Panc1 (cell line): ENCODE results near the gene KMT2B. TPM values are rescaled to one million over a fixed set of nuclear protein-coding genes. Genes with fewer than 3 reads are reported as not detected.

Experiments used
- ATAC-seq: fragments of 200-7000 bp; cut with Tn5 transposase; 2 replicates; pipeline ENCODE4 v1.9.1; 2020; ENCODE audit warnings: mild to moderate bottlenecking, moderate library complexity
- Bru-seq: library from RNA; stranded (reverse); fragments of 400-500 nt; gene quantifications from one replicate; lab custom pipeline; 2021; lab: Mats Ljungman, UMichigan
- BruChase-seq, 2 experiments: library from RNA; stranded (reverse); fragments of 400-500 nt; gene quantifications; one replicate each; lab custom pipeline; 2021; lab: Mats Ljungman, UMichigan
- BruUV-seq: library from RNA; stranded (reverse); fragments of 400-500 nt; replicated peaks from 2 replicates; lab custom pipeline; 2021; lab: Mats Ljungman, UMichigan
- CTCF ChIA-PET: fragments of 300-600 bp; sonication (Branson Sonifier 250); formaldehyde crosslinking; loops from one replicate; lab custom pipeline; 2022; ENCODE audit warnings: antibody characterized with exemption; lab: Charles Lee
- POLR2A ChIA-PET: fragments of 300-600 bp; sonication (Branson Sonifier 250); formaldehyde crosslinking; loops from one replicate; lab custom pipeline; 2022; ENCODE audit warnings: antibody characterized with exemption; lab: Charles Lee
- DNase-seq: peaks from one replicate; pipeline ENCODE4 v3.0.0-alpha.2; 2010; ENCODE audit warnings: low read depth, low spot score
- H3K27ac ChIP-seq: 2 replicates; pipeline ENCODE4 v1.5.1; 2011; ENCODE audit warnings: mild to moderate bottlenecking, low read length, inconsistent platforms
- H3K27me3 ChIP-seq: fragments of 200-500 bp; sonication (Bioruptor generic); 2 replicates; pipeline ENCODE4 v1.6.0; 2014; ENCODE audit warnings: low read length, inconsistent platforms; ENCODE audit not compliant: control insufficient read depth, insufficient read depth
- H3K36me3 ChIP-seq: fragments of 200-500 bp; sonication (Bioruptor generic); 2 replicates; pipeline ENCODE4 v1.5.1; 2014; ENCODE audit warnings: inconsistent platforms, mild to moderate bottlenecking, low read length, moderate library complexity; ENCODE audit not compliant: control insufficient read depth, insufficient read depth
- H3K4me1 ChIP-seq: 2 replicates; pipeline ENCODE4 v1.5.1; 2011; ENCODE audit warnings: inconsistent platforms, mild to moderate bottlenecking, low read length, moderate library complexity; ENCODE audit not compliant: control insufficient read depth, insufficient read depth
- H3K4me3 ChIP-seq, 2 experiments: 2 replicates each; pipeline ENCODE4 v1.5.1; 2011 to 2012; ENCODE audit warnings: low read depth in 2 of 2, low read length in 2 of 2, mild to moderate bottlenecking in 2 of 2, inconsistent platforms in 1 of 2, moderate library complexity in 1 of 2
- H3K9me3 ChIP-seq: fragments of 200-500 bp; sonication (Bioruptor generic); 2 replicates; pipeline ENCODE4 v1.5.1; 2014; ENCODE audit warnings: low read depth, mild to moderate bottlenecking, inconsistent platforms, low read length, moderate library complexity; ENCODE audit not compliant: control insufficient read depth, insufficient read depth
- CTCF ChIP-seq: fragments of 450-650 bp; IDR thresholded peaks from 2 replicates; pipeline ENCODE4 v1.5.1; 2017; ENCODE audit warnings: mild to moderate bottlenecking
- POLR2AphosphoS5 ChIP-seq: IDR thresholded peaks from 2 replicates; pipeline ENCODE4 v1.6.1; 2012; ENCODE audit warnings: mild to moderate bottlenecking, low read depth, low read length, moderate library complexity
- SIN3A ChIP-seq: IDR thresholded peaks from 2 replicates; pipeline ENCODE4 v1.6.1; 2012; ENCODE audit warnings: low read depth, mild to moderate bottlenecking, low read length, moderate library complexity, borderline replicate concordance; ENCODE audit not compliant: insufficient read depth
- TCF7L2 ChIP-seq: IDR thresholded peaks from 2 replicates; pipeline ENCODE4 v1.6.1; 2011; ENCODE audit warnings: mild to moderate bottlenecking, low read depth, low read length, inconsistent platforms
- in situ Hi-C: cut with HindIII; loops from 2 replicates; pipeline ENCODE4 v1.10.0; 2016; ENCODE audit warnings: low sequenced_read_pairs, low pct_unique_long_range_greater_than_20kb
- intact Hi-C: fragments of 100-400 bp; cut with micrococcal nuclease; formaldehyde crosslinking; loops from one replicate; pipeline ENCODE4 v1.10.0; 2022; ENCODE audit not compliant: unreplicated experiment
- long read RNA-seq: library from polyadenylated mRNA; unstranded; transcript quantifications from one replicate; pipeline ENCODE4 v2.0.0, GENCODE V29; 2021; ENCODE audit not compliant: unreplicated experiment
- polyA plus RNA-seq: library from polyadenylated mRNA; unstranded; fragments of >200 nt; gene quantifications from one replicate; pipeline ENCODE4 v1.2.1, GENCODE V29; 2012; ENCODE audit warnings: missing spikeins; ENCODE audit not compliant: insufficient read length
- total RNA-seq: library from RNA; stranded (reverse); gene quantifications from one replicate; pipeline ENCODE4 v1.2.1, GENCODE V29; 2021; ENCODE audit not compliant: unreplicated experiment
- TF ChIP-seq, protein P1 (sequence below), 2 experiments: IDR thresholded peaks; 2 replicates each; pipeline ENCODE4 v1.6.1; 2011 to 2012; ENCODE audit warnings: low read depth in 2 of 2, control low read depth in 1 of 2, low read length in 1 of 2, mild to moderate bottlenecking in 1 of 2, moderate library complexity in 1 of 2; ENCODE audit not compliant: insufficient read depth in 1 of 2

KMT2B gene
- 68.8 TPM for total RNA-seq
- polyA plus RNA-seq: 73.8 TPM
- percentile 81 among the genes with signal in this experiment for Bru-seq, nascent RNA
- percentile 92 among the genes with signal in this experiment for BruChase-seq, experiment 1, labeled RNA remaining after a 2-hour chase
- percentile 92 among the genes with signal in this experiment for BruChase-seq, experiment 2, labeled RNA remaining after a 6-hour chase
- long read RNA-seq, partial matches to known transcripts: 48 of 55 reads
- long read RNA-seq, other reads (novel, unspliced or antisense): 4 of 55 reads

- ChIA-PET POLR2A (no interaction called here), CTCF (no interaction called here)
- no peaks in the 10 kb centered on the region for H3K27me3 ChIP-seq
- peaks cover 16% of the 10 kb centered on the region for H3K4me1 ChIP-seq
- ATAC-seq (peak; percentile 85), DNase-seq (no peak)
- no TSS peak for BruUV-seq
- H3K4me3 ChIP-seq: peak within 1 kb of the TSS; percentile 85 to 87
- peaks cover 6% of the 10 kb centered on the region; the same call in 1 of the 2 replicates for H3K36me3 ChIP-seq
- peak within 1 kb of the TSS; percentile 89 for H3K27ac ChIP-seq
- H3K9me3 ChIP-seq: no peaks in the 10 kb centered on the region
- intact Hi-C loops: loop anchor here (2.0 to 10.0 kb wide), 2 partner anchors 23 to 163 kb away; no protein-coding TSS in a partner anchor
- in situ Hi-C loops: no loop called here
- no peak for TF ChIP-seq SIN3A
Measured at GRCh38 chr19:35717665-35718344, at the start of gene KMT2B. KMT2B (plus strand) TSS chr19:35718003; CDS start chr19:35718019, 16 bp downstream.

- no peak overlapping the region for H3K4me3 ChIP-seq
- intact Hi-C loops: no loop called here
- CTCF ChIA-PET: no interaction called here
Measured at GRCh38 chr19:35669566-35669965, 48.2 kb upstream of the KMT2B start.

More at GRCh38 chr19:35669566-35669965, 48.2 kb upstream of the KMT2B start:
- no peak for ATAC-seq
- Histone ChIP-seq H3K36me3 (no peaks in the 10 kb centered on the region), H3K9me3 (no peaks in the 10 kb centered on the region), H3K4me1 (no peaks in the 10 kb centered on the region), H3K27me3 (peaks cover 3% of the 10 kb centered on the region; the same call in 1 of the 2 replicates), H3K27ac (no peak overlapping the region)
- TF ChIP-seq SIN3A: no peak
- no peak for TF ChIP-seq TCF7L2
- TF ChIP-seq CTCF: no peak
- no peak for TF ChIP-seq POLR2AphosphoS5
- TF ChIP-seq, protein P1, sequence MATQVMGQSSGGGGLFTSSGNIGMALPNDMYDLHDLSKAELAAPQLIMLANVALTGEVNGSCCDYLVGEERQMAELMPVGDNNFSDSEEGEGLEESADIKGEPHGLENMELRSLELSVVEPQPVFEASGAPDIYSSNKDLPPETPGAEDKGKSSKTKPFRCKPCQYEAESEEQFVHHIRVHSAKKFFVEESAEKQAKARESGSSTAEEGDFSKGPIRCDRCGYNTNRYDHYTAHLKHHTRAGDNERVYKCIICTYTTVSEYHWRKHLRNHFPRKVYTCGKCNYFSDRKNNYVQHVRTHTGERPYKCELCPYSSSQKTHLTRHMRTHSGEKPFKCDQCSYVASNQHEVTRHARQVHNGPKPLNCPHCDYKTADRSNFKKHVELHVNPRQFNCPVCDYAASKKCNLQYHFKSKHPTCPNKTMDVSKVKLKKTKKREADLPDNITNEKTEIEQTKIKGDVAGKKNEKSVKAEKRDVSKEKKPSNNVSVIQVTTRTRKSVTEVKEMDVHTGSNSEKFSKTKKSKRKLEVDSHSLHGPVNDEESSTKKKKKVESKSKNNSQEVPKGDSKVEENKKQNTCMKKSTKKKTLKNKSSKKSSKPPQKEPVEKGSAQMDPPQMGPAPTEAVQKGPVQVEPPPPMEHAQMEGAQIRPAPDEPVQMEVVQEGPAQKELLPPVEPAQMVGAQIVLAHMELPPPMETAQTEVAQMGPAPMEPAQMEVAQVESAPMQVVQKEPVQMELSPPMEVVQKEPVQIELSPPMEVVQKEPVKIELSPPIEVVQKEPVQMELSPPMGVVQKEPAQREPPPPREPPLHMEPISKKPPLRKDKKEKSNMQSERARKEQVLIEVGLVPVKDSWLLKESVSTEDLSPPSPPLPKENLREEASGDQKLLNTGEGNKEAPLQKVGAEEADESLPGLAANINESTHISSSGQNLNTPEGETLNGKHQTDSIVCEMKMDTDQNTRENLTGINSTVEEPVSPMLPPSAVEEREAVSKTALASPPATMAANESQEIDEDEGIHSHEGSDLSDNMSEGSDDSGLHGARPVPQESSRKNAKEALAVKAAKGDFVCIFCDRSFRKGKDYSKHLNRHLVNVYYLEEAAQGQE (IDR thresholded peaks at IDR 0.05; ENCODE audit: insufficient read depth in 1 of 2, low read depth in 2 of 2, low read length in 1 of 2): no peak
- BruUV-seq: no TSS peak
- POLR2A ChIA-PET: interaction anchor here (0.7 kb wide), 1 partner anchor 68 kb away, joined by 3 read pairs; no protein-coding TSS in a partner anchor
- in situ Hi-C loops: no loop called here
- DNase-seq: no peak
